Measurements from ENCODE around the gene DNAJC2.
A peak's percentile ranks its signal among the peaks of the same experiment; 100 is the strongest.

Gene DNAJC2, protein sequence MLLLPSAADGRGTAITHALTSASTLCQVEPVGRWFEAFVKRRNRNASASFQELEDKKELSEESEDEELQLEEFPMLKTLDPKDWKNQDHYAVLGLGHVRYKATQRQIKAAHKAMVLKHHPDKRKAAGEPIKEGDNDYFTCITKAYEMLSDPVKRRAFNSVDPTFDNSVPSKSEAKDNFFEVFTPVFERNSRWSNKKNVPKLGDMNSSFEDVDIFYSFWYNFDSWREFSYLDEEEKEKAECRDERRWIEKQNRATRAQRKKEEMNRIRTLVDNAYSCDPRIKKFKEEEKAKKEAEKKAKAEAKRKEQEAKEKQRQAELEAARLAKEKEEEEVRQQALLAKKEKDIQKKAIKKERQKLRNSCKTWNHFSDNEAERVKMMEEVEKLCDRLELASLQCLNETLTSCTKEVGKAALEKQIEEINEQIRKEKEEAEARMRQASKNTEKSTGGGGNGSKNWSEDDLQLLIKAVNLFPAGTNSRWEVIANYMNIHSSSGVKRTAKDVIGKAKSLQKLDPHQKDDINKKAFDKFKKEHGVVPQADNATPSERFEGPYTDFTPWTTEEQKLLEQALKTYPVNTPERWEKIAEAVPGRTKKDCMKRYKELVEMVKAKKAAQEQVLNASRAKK

DNA sequence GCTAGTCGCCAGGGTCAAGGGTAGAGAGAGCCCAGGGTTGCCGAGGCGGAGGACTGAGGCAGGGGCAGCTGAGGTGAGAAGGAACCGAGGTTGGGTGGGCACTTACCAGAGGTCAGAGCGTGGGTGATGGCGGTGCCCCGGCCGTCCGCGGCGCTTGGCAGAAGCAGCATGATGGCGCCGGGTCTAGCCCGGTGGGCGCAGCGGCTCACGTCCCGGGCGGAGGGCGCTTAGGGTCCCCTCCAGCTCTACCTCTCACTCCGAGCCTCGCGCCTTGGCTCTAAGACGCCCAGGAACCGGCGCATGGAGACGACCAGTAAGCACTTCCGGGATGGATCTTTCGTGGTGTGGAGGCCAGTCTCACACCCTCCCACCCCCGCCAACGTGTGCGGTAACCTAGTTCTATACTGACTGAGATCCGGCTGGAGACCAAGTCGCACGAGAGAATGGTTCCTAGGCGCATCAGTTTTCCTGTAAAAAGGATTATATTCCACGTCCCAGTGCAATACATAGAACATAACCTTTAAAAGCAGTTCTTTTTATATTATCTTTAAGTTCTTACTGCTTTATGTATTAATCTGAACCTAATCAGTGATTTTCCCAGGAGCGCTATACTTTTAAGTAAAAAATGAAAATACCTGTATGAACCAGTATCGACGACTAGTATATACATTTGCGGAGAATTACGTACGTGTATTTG is at the start of gene DNAJC2:
TSS of gene DNAJC2 (minus strand) at position 315 of the 697 bp plus-strand sequence. CDS start at position 170, 145 bp downstream.
- peak; percentile 94 for DNase-seq (ENCODE audit: low spot score)
- POLR2A ChIA-PET (ENCODE audit: low non-redundant PET), result no interaction called here
- CTCF ChIA-PET, result interaction anchor here (0.6 kb wide), 1 partner anchor 23 kb away, joined by 3 read pairs; no protein-coding TSS in a partner anchor

DNA sequence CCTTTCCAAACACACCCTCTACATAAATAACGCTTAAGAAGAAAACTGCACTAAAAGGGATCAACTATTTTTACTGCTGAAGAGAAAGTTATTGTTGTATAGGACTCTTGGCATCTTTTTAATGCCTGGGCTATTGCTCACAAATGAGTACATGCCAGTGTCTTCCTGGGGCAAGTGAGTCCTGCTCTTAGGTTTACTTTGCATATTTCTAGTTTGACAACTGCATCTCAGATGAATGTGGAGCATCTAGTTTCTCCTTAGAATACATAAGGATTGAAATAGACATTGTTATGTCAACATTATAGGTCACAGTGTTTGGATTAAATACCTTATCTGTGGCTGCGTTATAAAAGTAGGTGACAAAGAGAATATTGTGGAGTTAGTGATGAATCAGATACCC is 47.4 kb upstream of the DNAJC2 start:
- no peak for DNase-seq (ENCODE audit: low spot score)
- POLR2A ChIA-PET (ENCODE audit: low non-redundant PET), result no interaction called here
- CTCF ChIA-PET, result no interaction called here
- H3K27ac ChIP-seq, result no peak overlapping the region
- TF ChIP-seq, protein P1, sequence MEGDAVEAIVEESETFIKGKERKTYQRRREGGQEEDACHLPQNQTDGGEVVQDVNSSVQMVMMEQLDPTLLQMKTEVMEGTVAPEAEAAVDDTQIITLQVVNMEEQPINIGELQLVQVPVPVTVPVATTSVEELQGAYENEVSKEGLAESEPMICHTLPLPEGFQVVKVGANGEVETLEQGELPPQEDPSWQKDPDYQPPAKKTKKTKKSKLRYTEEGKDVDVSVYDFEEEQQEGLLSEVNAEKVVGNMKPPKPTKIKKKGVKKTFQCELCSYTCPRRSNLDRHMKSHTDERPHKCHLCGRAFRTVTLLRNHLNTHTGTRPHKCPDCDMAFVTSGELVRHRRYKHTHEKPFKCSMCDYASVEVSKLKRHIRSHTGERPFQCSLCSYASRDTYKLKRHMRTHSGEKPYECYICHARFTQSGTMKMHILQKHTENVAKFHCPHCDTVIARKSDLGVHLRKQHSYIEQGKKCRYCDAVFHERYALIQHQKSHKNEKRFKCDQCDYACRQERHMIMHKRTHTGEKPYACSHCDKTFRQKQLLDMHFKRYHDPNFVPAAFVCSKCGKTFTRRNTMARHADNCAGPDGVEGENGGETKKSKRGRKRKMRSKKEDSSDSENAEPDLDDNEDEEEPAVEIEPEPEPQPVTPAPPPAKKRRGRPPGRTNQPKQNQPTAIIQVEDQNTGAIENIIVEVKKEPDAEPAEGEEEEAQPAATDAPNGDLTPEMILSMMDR (conservative IDR thresholded peaks at IDR 0.05; ENCODE audit: low read depth), result no peak

More for the DNA sequence above, at the start of gene DNAJC2:
- TF ChIP-seq, protein P1 (conservative IDR thresholded peaks at IDR 0.05; ENCODE audit: low read depth), result no peak
- peak within 1 kb of the TSS; percentile 82 for H3K27ac ChIP-seq

DNA sequence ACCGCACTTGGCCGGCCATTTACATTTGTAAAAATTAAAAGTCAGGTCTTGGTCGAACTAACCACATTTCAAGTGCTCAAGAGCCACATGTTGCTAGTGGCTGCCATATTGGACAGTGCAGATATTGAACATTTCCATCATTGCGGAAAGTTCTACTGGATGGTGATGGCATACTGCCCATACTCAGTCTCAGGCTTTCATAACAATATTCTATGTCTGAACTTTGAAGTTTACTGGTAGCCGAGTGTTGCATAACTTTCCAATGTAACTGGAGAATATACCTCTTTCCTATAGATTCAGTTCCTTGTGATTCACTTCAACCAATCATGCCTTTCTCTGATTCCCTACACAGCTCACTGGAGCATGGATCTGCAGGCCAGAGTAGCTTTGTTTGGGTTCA is 46.6 kb upstream of the DNAJC2 start:
- no peak overlapping the region for H3K27ac ChIP-seq
- CTCF ChIA-PET, result no interaction called here
- POLR2A ChIA-PET (ENCODE audit: low non-redundant PET), result no interaction called here
- no peak for DNase-seq (ENCODE audit: low spot score)
- TF ChIP-seq, protein P1 (conservative IDR thresholded peaks at IDR 0.05; ENCODE audit: low read depth), result no peak

DNA sequence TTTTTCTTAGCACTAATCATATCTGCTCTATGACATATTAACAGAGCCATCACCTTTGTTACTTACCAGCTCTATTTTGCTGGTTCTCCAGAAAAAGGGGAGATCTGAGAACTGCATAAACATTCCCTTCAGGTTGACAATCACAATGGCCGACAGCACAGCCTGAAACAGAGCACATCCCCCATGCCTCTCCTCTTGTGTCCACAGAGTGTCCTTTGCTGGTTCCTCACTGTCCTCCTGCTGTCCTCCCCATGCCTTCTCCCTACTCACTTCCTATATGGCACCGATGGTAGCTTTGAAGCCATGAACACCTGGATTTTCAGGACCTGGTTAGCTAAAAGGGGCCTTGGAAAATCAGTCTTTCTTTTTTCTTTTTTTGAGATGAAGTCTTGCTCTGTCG is 44.7 kb upstream of the DNAJC2 start:
- ChIA-PET CTCF (no interaction called here), POLR2A (ENCODE audit: low non-redundant PET) (no interaction called here)
- DNase-seq (ENCODE audit: low spot score), result no peak
- H3K27ac ChIP-seq, result no peak overlapping the region
- TF ChIP-seq, protein P1 (conservative IDR thresholded peaks at IDR 0.05; ENCODE audit: low read depth), result no peak

DNA sequence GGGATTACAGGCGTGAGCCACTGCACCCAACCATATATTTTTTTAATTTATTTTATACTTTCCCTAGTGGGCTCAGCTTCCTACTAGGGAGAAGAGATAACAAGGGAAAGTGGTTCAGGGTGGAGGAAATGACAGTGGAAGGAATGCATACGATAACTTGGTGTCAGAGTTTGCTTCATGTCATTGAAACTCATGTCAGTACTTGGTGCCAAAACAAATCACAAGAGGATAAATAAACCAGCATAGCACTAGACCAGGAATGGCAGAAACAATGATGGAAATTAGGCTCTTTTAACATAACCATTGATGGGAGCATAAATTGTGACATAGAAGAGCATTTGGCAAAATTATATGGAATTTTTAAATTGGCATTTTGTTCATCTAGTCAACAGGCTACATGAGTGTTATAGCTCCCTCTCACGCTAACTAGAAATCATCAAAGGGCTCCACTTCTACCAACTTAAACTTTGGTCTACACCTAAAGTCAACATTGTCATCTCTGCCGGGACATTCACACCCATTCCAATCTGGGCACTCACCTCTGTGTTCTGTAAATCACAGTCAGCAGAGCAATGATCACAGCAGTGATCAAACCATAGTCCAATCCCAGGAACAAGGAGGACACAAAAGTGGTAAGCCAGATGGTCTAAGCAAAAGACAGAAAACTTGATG is 44.0 kb upstream of the DNAJC2 start:
- ChIA-PET POLR2A (ENCODE audit: low non-redundant PET) (no interaction called here), CTCF (no interaction called here)
- TF ChIP-seq, protein P1 (conservative IDR thresholded peaks at IDR 0.05; ENCODE audit: low read depth), result no peak
- no peak overlapping the region for H3K27ac ChIP-seq
- DNase-seq (ENCODE audit: low spot score), result no peak

DNA sequence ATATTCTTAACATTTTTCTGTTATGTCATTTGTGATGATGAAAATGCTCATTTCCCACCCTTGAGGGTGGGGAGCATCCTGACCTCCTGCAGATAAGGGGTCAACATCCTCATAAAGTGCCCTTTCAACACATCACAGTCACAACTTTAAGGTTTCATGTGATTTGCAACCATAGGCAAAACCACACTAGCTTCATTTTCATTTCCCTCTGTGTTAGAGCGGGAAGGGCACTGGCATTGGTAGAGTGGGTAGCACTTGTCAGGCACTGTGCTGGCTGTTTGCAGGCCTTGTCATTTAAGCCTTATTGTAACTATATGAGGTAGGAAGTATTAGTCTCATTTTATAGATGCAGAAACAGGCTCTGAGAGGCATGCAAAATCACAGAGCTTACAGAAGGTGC is 42.7 kb upstream of the DNAJC2 start:
- no peak for DNase-seq (ENCODE audit: low spot score)
- TF ChIP-seq, protein P1 (conservative IDR thresholded peaks at IDR 0.05; ENCODE audit: low read depth), result no peak
- ChIA-PET CTCF (no interaction called here), POLR2A (ENCODE audit: low non-redundant PET) (no interaction called here)
- no peak overlapping the region for H3K27ac ChIP-seq
